ENCODE results near the gene OR2L3.

GRCh38 chr1:248013229-248013710 lies 33.4 kb upstream of the OR2L3 start, which contains the start of gene OR2L5:
- TF ChIP-seq, protein P1, sequence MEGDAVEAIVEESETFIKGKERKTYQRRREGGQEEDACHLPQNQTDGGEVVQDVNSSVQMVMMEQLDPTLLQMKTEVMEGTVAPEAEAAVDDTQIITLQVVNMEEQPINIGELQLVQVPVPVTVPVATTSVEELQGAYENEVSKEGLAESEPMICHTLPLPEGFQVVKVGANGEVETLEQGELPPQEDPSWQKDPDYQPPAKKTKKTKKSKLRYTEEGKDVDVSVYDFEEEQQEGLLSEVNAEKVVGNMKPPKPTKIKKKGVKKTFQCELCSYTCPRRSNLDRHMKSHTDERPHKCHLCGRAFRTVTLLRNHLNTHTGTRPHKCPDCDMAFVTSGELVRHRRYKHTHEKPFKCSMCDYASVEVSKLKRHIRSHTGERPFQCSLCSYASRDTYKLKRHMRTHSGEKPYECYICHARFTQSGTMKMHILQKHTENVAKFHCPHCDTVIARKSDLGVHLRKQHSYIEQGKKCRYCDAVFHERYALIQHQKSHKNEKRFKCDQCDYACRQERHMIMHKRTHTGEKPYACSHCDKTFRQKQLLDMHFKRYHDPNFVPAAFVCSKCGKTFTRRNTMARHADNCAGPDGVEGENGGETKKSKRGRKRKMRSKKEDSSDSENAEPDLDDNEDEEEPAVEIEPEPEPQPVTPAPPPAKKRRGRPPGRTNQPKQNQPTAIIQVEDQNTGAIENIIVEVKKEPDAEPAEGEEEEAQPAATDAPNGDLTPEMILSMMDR (IDR thresholded peaks at IDR 0.05; ENCODE audit: poor library complexity, severe bottlenecking), result no peak
- TF ChIP-seq EP300 (conservative IDR thresholded peaks at IDR 0.05; ENCODE audit: poor library complexity, severe bottlenecking) (no peak), EZH2 (IDR thresholded peaks at IDR 0.05; ENCODE audit: borderline replicate concordance, insufficient read depth, low read length, poor library complexity, severe bottlenecking) (no peak), RAD21 (conservative IDR thresholded peaks at IDR 0.05) (no peak)
